ENCODE measurements around the gene RGS9BP.

DNA sequence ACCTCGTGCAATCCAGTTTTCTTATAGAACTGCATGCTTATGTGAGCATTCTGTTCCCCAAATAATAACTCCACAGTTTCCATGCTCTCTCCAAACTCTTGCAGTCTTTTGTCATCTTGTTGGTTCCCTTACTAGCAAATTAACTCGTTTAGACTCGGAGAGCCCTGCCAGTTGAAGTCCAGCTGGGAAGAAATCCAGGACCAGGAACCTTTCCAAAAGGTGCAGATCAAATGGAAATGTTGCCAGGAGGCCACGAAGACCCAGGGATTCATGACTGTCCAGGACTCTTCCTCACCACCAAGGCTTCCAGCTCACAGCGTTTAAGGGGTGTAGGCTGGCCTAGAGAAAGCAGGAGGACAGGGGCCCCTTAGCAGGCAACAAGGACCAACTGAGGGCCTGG is 41.8 kb downstream of the RGS9BP start:
- TF ChIP-seq POLR2AphosphoS5 (IDR thresholded peaks at IDR 0.05) (no peak), EP300 (IDR thresholded peaks at IDR 0.05) (no peak), POLR2A (IDR thresholded peaks at IDR 0.05) (no peak)
- TF ChIP-seq, protein P1, sequence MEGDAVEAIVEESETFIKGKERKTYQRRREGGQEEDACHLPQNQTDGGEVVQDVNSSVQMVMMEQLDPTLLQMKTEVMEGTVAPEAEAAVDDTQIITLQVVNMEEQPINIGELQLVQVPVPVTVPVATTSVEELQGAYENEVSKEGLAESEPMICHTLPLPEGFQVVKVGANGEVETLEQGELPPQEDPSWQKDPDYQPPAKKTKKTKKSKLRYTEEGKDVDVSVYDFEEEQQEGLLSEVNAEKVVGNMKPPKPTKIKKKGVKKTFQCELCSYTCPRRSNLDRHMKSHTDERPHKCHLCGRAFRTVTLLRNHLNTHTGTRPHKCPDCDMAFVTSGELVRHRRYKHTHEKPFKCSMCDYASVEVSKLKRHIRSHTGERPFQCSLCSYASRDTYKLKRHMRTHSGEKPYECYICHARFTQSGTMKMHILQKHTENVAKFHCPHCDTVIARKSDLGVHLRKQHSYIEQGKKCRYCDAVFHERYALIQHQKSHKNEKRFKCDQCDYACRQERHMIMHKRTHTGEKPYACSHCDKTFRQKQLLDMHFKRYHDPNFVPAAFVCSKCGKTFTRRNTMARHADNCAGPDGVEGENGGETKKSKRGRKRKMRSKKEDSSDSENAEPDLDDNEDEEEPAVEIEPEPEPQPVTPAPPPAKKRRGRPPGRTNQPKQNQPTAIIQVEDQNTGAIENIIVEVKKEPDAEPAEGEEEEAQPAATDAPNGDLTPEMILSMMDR (IDR thresholded peaks at IDR 0.05) = no peak
